Small intestine (tissue), 7 donors: ENCODE results near the gene EIF2S2. TPM values are rescaled to one million over a fixed set of nuclear protein-coding genes. Genes with fewer than 3 reads are reported as not detected.

Source experiments
- DNase-seq, 2 donors: peaks; one replicate each; pipeline versions ENCODE4 v3.0.0 to v3.0.0-alpha.2; 2013
- FAIRE-seq: peaks from 2 replicates; lab custom pipeline; 2012; peaks lifted over from hg19 to GRCh38; lab: Jason Lieb, UNC
- H3K27ac ChIP-seq, 3 donors: one replicate each; pipeline ENCODE4 v1.5.1; 2013; ENCODE audit warnings: low read length in 2 of 3, mild to moderate bottlenecking in 2 of 3, control low read depth in 1 of 3, inconsistent platforms in 1 of 3, low read depth in 1 of 3, moderate library complexity in 1 of 3
- H3K27me3 ChIP-seq, 3 donors: one replicate each; pipeline ENCODE4 v1.6.1; 2013; ENCODE audit warnings: low read length in 3 of 3, inconsistent platforms in 1 of 3; ENCODE audit not compliant: control insufficient read depth in 3 of 3, insufficient read depth in 3 of 3
- H3K36me3 ChIP-seq, 3 donors: one replicate each; pipeline ENCODE4 v1.6.1; 2013; ENCODE audit warnings: low read length in 3 of 3, inconsistent platforms in 1 of 3, low read depth in 1 of 3, mild to moderate bottlenecking in 1 of 3, moderate library complexity in 1 of 3; ENCODE audit not compliant: control insufficient read depth in 3 of 3, insufficient read depth in 2 of 3
- H3K4me1 ChIP-seq, 3 donors: one replicate each; pipeline ENCODE4 v1.6.1; 2013; ENCODE audit warnings: low read length in 2 of 3, inconsistent platforms in 1 of 3, low read depth in 1 of 3, mild to moderate bottlenecking in 1 of 3, moderate library complexity in 1 of 3; ENCODE audit not compliant: control insufficient read depth in 3 of 3, insufficient read depth in 2 of 3
- H3K4me3 ChIP-seq, 3 donors: one replicate each; pipeline ENCODE4 v1.5.1; 2013; ENCODE audit warnings: low read length in 3 of 3, control low read depth in 1 of 3, inconsistent platforms in 1 of 3, low read depth in 1 of 3, mild to moderate bottlenecking in 1 of 3, moderate library complexity in 1 of 3
- H3K9me3 ChIP-seq, 2 donors: one replicate each; pipeline ENCODE4 v1.6.1; 2013; ENCODE audit warnings: low read depth in 1 of 2, low read length in 1 of 2; ENCODE audit not compliant: control insufficient read depth in 2 of 2, insufficient read depth in 1 of 2
- WGBS, 3 donors: extraction: QIAGEN DNeasy Blood & Tissue Kit; methylation state at CpG; one replicate each; pipeline ENCODE4 v1.1.7; 2013; 5-methylcytosine and 5-hydroxymethylcytosine counted together
- polyA plus RNA-seq, 4 donors: library from polyadenylated mRNA; stranded (reverse) in 3 of 4; unstranded in 1 of 4; fragments of 200-250 nt in 3 of 4; fragments of 120-200 nt in 1 of 4; gene quantifications; one replicate each; pipeline versions ENCODE4 v1.2.1 to v1.2.3, GENCODE V29; 2013
- donor health status: healthy with polysubstance abuse.
- donor health status: control.
- donor health status: control.
- donor health status: Bipolar disorder and iron deficiency.
- donor health status: healthy.

EIF2S2 gene
- polyA plus RNA-seq, 4 donors, result 41.4 to 93.5 (median 55.3) TPM

DNA sequence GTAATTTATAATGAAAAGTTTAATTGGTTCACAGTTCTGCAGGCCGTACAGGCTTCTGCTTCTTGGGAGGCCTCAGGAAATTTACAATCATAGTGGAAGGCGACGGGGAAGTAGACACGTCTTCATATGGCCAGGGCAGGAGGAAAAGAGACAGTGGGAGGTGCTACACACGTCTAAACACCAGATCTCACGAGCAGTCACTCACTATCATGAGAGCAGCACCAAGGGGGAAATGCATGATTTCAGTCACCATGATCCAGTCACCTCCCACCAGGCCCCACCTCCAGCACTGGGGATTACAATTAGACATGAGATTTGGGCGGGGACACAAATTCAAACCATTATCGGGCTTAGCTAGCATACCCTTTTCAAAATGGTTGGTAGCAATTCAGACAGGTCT is 41.2 kb downstream of the EIF2S2 start:
- Histone ChIP-seq H3K9me3 (no peaks in the 10 kb centered on the region), H3K4me3 (no peak overlapping the region), H3K27me3 (no peaks in the 10 kb centered on the region), H3K4me1 (peaks cover 0 to 1% (median 0%) of the 10 kb centered on the region in 3 donors), H3K27ac (no peak overlapping the region), H3K36me3 (peaks cover 3 to 38% (median 15%) of the 10 kb centered on the region in 3 donors)
- 77 to 89% (median 83%) methylated on average over 8 of the region's 8 CpGs for WGBS, 3 donors
- no peak for FAIRE-seq
- DNase-seq, result no peak

DNA sequence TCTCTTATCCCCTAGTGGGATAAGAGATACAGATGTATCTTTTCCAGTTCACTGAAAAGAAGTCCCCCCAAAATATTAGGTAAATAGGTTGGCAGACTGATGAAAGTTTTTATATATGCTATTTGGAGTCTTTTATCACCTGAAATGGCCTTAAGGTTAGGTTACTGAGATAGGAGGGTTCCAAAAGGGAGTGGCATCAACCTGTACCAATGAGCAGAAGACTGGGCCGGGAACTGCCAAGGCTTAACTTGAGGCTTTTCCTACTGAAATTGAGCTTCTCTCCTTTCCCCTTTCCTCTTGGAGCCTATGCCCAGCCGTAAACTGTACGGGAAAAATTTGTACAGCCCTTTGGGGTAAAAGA is 42.0 kb downstream of the EIF2S2 start:
- Histone ChIP-seq H3K9me3 (no peaks in the 10 kb centered on the region), H3K4me3 (no peak overlapping the region), H3K36me3 (peaks cover 5 to 36% (median 15%) of the 10 kb centered on the region in 3 donors), H3K4me1 (peaks cover 0 to 6% (median 0%) of the 10 kb centered on the region in 3 donors), H3K27me3 (no peaks in the 10 kb centered on the region), H3K27ac (no peak overlapping the region)
- WGBS, 3 donors, result 75 to 85% (median 78%) methylated on average over 3 of the region's 3 CpGs
- no peak for DNase-seq
- no peak for FAIRE-seq

DNA sequence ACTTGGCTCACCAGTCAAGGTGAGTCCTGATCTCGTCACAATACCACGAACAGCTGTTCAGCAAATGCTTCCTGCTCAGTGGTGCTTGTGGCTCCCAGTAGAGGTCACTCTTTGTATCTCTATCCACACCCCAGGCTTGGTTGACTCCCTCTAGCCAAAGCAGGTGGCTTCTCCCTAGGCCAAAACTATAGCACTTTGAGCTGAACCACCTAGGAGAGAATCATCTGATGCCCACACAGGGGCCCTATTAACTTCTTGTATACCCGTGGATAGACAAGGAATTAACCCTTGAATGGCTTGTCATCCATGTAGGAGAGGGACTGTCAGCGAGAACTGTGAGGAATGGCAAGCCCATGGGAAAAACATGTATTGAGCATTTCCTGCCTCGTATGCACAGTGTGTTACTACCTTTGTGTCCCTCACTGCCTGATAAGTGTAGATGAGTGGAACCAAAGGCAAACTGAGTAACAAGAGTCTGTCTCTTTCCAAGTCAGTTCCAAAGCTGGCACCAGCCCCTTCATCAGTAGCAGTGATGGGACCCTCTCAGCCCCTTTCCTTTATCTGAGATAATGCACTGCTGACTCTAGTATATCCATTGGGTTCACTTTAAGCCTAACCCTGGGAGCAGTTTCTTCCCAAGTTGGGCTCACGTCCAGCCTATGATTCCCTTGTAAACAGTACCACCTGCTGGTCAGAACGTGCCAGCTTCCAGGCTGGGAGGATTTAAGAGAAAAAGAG is 42.5 kb downstream of the EIF2S2 start:
- no peaks in the 10 kb centered on the region for H3K9me3 ChIP-seq
- H3K27me3 ChIP-seq, result no peaks in the 10 kb centered on the region
- peak overlapping the region in 2 of 3 donors; percentile 61 to 77 for H3K27ac ChIP-seq
- H3K36me3 ChIP-seq, result peaks cover 5 to 31% (median 16%) of the 10 kb centered on the region in 3 donors
- WGBS, 3 donors, result 17 to 20% (median 20%) methylated on average over 7 of the region's 7 CpGs
- DNase-seq (peak; percentile 84 to 87), FAIRE-seq (no peak)
- H3K4me3 ChIP-seq, result no peak overlapping the region
- peaks cover 0 to 6% (median 0%) of the 10 kb centered on the region in 3 donors for H3K4me1 ChIP-seq

DNA sequence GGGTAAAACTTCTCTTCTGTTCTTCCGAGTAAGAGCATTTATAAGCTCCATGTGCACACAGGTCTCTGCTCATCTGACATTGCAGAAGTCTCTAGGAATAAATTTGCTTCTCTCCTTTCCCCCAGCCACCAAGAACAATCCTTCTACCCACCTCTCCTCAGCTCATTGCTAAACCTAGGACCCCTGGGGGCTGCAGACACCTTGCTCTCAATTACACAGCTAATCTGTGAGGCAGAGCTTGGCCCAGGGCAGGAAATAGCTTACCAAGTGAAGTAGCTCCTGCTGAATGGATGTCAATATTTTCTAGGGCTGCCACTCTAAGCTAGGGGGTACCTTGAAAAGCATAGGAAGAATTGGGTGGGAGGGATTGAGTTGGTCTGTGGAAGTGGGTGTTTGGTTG is 44.0 kb downstream of the EIF2S2 start:
- DNase-seq (no peak), FAIRE-seq (no peak)
- Histone ChIP-seq H3K36me3 (peaks cover 5 to 18% (median 7%) of the 10 kb centered on the region in 3 donors), H3K27ac (no peak overlapping the region), H3K27me3 (no peaks in the 10 kb centered on the region), H3K9me3 (no peaks in the 10 kb centered on the region), H3K4me1 (peaks cover 0 to 6% (median 0%) of the 10 kb centered on the region in 3 donors), H3K4me3 (no peak overlapping the region)
- 77 to 94% (median 89%) methylated on average over 1 of the region's 1 CpG for WGBS, 3 donors

DNA sequence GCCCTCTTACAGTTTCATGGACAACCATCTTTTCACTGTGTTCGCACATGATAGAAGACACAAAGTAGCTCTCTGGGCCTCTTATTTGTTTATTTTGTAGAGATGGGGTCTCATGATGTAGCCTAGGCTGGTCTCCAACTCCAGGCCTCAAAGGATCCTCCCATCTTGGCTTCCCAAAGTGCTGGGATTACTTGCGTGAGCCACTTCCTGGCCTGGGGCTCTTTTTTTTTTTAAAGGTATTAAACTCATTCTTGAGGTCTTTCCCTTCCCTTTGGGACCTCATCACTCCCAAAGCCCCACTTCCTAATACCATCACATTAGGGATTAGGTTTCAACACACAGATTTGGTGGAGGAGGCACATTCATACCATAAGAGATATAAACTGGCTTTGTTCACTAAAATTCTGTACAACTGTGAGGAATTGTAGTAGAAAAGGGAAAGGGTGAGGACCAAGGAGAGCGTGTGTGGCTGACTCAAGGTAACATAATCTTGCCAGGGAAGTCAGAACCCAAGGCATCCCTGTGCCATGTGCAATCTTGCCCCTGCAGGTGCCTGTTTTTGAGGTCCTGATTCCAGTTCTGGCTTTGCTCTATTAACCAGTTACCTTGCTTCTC is 45.5 kb downstream of the EIF2S2 start:
- H3K4me3 ChIP-seq, result no peak overlapping the region
- H3K36me3 ChIP-seq, result peaks cover 3 to 13% (median 3%) of the 10 kb centered on the region in 3 donors
- no peaks in the 10 kb centered on the region for H3K27me3 ChIP-seq
- H3K27ac ChIP-seq, result no peak overlapping the region
- H3K9me3 ChIP-seq, result no peaks in the 10 kb centered on the region
- H3K4me1 ChIP-seq, result peaks cover 0 to 8% (median 0%) of the 10 kb centered on the region in 3 donors
- WGBS, 3 donors, result 77 to 92% (median 89%) methylated on average over 3 of the region's 3 CpGs
- DNase-seq (no peak), FAIRE-seq (no peak)

DNA sequence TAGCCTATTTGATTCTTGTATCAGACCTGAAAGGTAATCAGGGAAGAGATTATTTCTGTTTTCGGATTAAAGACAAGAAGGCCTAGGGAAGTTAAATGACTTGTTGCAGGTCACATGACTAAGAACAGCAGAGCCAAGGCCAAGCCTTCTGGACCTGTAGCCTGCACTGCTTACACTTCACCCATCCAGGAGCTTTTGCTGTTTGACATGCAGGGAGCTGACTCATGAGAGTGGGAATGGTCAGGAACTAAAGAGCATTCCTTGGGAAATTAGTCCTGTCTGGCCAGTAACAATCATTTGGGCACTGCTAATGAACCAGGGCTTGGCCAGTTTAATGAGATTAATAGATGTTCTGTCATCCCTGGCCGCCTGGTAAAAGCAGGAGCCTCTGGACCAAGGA is 46.8 kb downstream of the EIF2S2 start:
- H3K4me1 ChIP-seq, result peaks cover 0 to 8% (median 0%) of the 10 kb centered on the region in 3 donors

DNA sequence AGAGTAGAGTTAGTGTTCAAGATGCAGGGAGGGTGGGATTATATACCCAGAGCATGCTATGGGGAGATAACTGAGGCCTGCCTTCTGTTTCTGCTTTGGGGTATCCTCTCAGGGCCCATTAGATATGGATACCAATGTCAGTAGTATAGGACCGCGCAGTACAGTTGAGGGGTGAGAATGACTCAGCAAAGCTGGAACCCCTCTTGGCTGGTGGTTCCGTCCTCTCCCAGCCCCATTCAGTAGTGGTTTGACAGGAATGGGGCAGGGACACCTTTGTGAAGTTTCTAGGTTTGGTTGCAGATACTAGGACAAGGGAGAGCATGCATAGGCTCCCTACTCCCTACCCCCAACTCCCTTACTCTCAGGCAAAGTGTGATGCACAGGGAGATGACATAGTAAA is 47.8 kb downstream of the EIF2S2 start:
- FAIRE-seq, result no peak
- DNase-seq, result no peak

More for the DNA sequence above, 46.8 kb downstream of the EIF2S2 start:
- FAIRE-seq (no peak), DNase-seq (no peak)
- H3K36me3 ChIP-seq, result peaks cover 3 to 13% (median 4%) of the 10 kb centered on the region in 3 donors
- H3K27me3 ChIP-seq, result no peaks in the 10 kb centered on the region
- 89 to 93% (median 90%) methylated on average over 2 of the region's 2 CpGs for WGBS, 3 donors
- H3K4me3 ChIP-seq, result no peak overlapping the region
- no peak overlapping the region for H3K27ac ChIP-seq
- no peaks in the 10 kb centered on the region for H3K9me3 ChIP-seq

DNA sequence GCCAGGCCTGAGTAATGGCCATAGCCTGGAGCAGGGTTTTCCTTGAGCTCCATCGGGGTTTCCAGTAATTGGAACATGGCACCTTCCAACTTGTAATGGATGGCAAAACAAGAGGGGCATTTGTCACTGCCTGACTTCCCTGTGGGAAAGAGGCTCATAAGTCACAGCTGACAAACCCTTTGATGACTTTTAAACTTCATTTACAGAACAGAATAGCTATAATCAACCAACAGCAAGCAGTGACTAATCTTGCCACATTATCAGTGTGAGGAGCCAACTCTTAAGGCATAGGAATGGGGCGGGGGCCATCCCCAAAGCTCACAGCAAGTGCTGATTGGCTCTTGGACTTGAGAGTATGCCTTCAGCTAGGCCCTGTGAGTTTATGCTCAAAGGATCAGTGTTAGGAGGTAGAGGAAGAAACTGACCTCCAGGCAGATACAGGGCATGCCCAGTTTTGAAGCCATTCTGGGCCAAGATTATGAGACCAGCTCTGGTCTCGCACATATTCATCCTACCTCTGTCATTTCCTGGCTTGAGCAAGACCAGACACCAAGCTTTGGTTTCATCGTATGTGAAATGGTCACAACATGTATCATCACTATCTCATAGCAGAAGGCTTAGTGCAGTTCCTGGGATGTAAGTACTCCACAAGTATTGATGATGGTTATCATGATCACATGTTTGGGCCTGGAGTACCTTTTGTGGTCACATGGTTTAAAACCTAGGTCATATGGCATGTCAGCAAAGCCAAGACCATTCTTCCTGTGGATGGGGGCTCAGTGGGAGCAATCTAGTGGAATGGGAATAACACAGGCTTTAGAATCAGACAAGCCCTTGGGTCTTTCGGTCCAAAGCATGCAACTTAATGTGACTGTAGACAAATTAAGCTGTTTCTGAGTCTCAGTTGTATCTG is 49.2 kb downstream of the EIF2S2 start:
- Histone ChIP-seq H3K27me3 (no peaks in the 10 kb centered on the region), H3K27ac (no peak overlapping the region), H3K9me3 (no peaks in the 10 kb centered on the region), H3K36me3 (peaks cover 3 to 17% (median 4%) of the 10 kb centered on the region in 3 donors), H3K4me3 (no peak overlapping the region), H3K4me1 (peaks cover 0 to 9% (median 0%) of the 10 kb centered on the region in 3 donors)
- no peak for DNase-seq
- no peak for FAIRE-seq
- 86 to 91% (median 90%) methylated on average over 5 of the region's 5 CpGs for WGBS, 3 donors

More for the DNA sequence above, 47.8 kb downstream of the EIF2S2 start:
- H3K27me3 ChIP-seq, result no peaks in the 10 kb centered on the region
- WGBS, 3 donors, result 97% methylated on average over 3 of the region's 3 CpGs
- no peak overlapping the region for H3K4me3 ChIP-seq
- no peak overlapping the region for H3K27ac ChIP-seq
- peaks cover 0 to 8% (median 0%) of the 10 kb centered on the region in 3 donors for H3K4me1 ChIP-seq
- H3K9me3 ChIP-seq, result no peaks in the 10 kb centered on the region
- peaks cover 3 to 14% (median 4%) of the 10 kb centered on the region in 3 donors for H3K36me3 ChIP-seq
